LNCAP (cell line): ENCODE measurements around the gene RGS3.

Experiments used
- CTCF ChIP-seq: fragments of 450-650 bp; IDR thresholded peaks from 2 replicates; pipeline ENCODE4 v1.5.1; 2017; ENCODE audit warnings: mild to moderate bottlenecking

RGS3 gene

GRCh38 chr9:113623851-113624485 is 160.4 kb downstream of the RGS3 start:
- no peak for TF ChIP-seq CTCF

- TF ChIP-seq CTCF = no peak
Observed at GRCh38 chr9:113624721-113625120, 161.2 kb downstream of the RGS3 start.

GRCh38 chr9:113625486-113625885 is 162.0 kb downstream of the RGS3 start:
- TF ChIP-seq CTCF = no peak

GRCh38 chr9:113626735-113627495 is 163.4 kb downstream of the RGS3 start:
- no peak for TF ChIP-seq CTCF

GRCh38 chr9:113628621-113629020 is 165.1 kb downstream of the RGS3 start:
- TF ChIP-seq CTCF = no peak

GRCh38 chr9:113630386-113631136 is 167.0 kb downstream of the RGS3 start:
- no peak for TF ChIP-seq CTCF

GRCh38 chr9:113631137-113631765 is 167.7 kb downstream of the RGS3 start:
- TF ChIP-seq CTCF = no peak
